GM15510 (cell line): ENCODE results near the gene PCCA.

Experiments used
- POLR2A ChIP-seq: IDR thresholded peaks from 3 replicates; pipeline ENCODE4 v1.6.1; 2011; ENCODE audit warnings: borderline replicate concordance; ENCODE audit not compliant: insufficient read length; ENCODE audit errors: extremely low read depth

The PCCA gene

GRCh38 chr13:100090861-100091260, 2.0 kb downstream of the PCCA start:
- TF ChIP-seq POLR2A: no peak

- TF ChIP-seq POLR2A: no peak
Measured at GRCh38 chr13:100091391-100091790, 2.5 kb downstream of the PCCA start.

- no peak for TF ChIP-seq POLR2A
Measured at GRCh38 chr13:100095498-100095897, 6.6 kb downstream of the PCCA start.

GRCh38 chr13:100096526-100096925, 7.6 kb downstream of the PCCA start:
- no peak for TF ChIP-seq POLR2A

- TF ChIP-seq POLR2A: no peak
Measured at GRCh38 chr13:100097821-100098220, 8.9 kb downstream of the PCCA start.

- no peak for TF ChIP-seq POLR2A
Measured at GRCh38 chr13:100098445-100099116, 9.7 kb downstream of the PCCA start.

- TF ChIP-seq POLR2A: no peak
Measured at GRCh38 chr13:100100115-100100879, 11.4 kb downstream of the PCCA start.

- TF ChIP-seq POLR2A: no peak
Measured at GRCh38 chr13:100102042-100102441, 13.1 kb downstream of the PCCA start.

- no peak for TF ChIP-seq POLR2A
Measured at GRCh38 chr13:100106005-100106404, 17.1 kb downstream of the PCCA start.

GRCh38 chr13:100106705-100107104, 17.8 kb downstream of the PCCA start:
- TF ChIP-seq POLR2A: no peak

GRCh38 chr13:100108913-100109507, 20.1 kb downstream of the PCCA start:
- no peak for TF ChIP-seq POLR2A

- no peak for TF ChIP-seq POLR2A
Measured at GRCh38 chr13:100110269-100110668, 21.4 kb downstream of the PCCA start.

- no peak for TF ChIP-seq POLR2A
Measured at GRCh38 chr13:100112186-100112838, 23.4 kb downstream of the PCCA start.

- TF ChIP-seq POLR2A: no peak
Measured at GRCh38 chr13:100115693-100116254, 26.9 kb downstream of the PCCA start.

GRCh38 chr13:100124265-100124664, 35.4 kb downstream of the PCCA start:
- TF ChIP-seq POLR2A: no peak
